Cardiac muscle cell (in vitro differentiated cells and primary cell): ENCODE measurements around the gene C12orf76. TPM values are rescaled to one million over a fixed set of nuclear protein-coding genes. Genes with fewer than 3 reads are reported as not detected.

Source experiments
- DNase-seq, 2 donors: peaks; one replicate each; pipeline versions ENCODE4 v3.0.0 to v3.0.0-alpha.2; 2010 to 2017; ENCODE audit warnings: low read depth in 1 of 2, low spot score in 1 of 2
- H3K27ac ChIP-seq: fragments of 200-600 bp; sonication (generic); 2 replicates; pipeline ENCODE4 v1.5.1; 2016
- H3K27me3 ChIP-seq: fragments of 200-600 bp; sonication (generic); 2 replicates; pipeline ENCODE4 v1.6.0; 2016; ENCODE audit warnings: control low read depth
- H3K36me3 ChIP-seq: fragments of 200-600 bp; sonication (generic); 2 replicates; pipeline ENCODE4 v1.5.1; 2016; ENCODE audit warnings: control low read depth
- H3K4me1 ChIP-seq: fragments of 200-600 bp; sonication (generic); 2 replicates; pipeline ENCODE4 v1.8.1; 2017; ENCODE audit warnings: low read depth, mild to moderate bottlenecking, mixed run types
- H3K4me3 ChIP-seq: fragments of 200-600 bp; sonication (generic); 2 replicates; pipeline ENCODE4 v1.5.1; 2016; ENCODE audit warnings: mild to moderate bottlenecking
- H3K9me3 ChIP-seq: fragments of 200-600 bp; sonication (generic); 2 replicates; pipeline ENCODE4 v1.5.1; 2017; ENCODE audit warnings: low read depth, mild to moderate bottlenecking, control low read depth
- CTCF ChIP-seq: IDR thresholded peaks from 2 replicates; pipeline ENCODE4 v1.5.1; 2012; ENCODE audit warnings: low read depth, mild to moderate bottlenecking, low read length
- polyA plus RNA-seq: library from polyadenylated mRNA; unstranded; fragments of >200 nt; fragmentation: Nextera tagmentation; extraction: Ambion mirVana; gene quantifications from 2 replicates; pipeline ENCODE4 v1.2.1, GENCODE V29; 2016
- total RNA-seq: library from RNA; depleted of rRNA; stranded (reverse); fragments of >200 nt; gene quantifications from 2 replicates; pipeline ENCODE4 v1.2.3, GENCODE V29; 2016

C12orf76 gene
- total and polyA plus RNA-seq, 2 experiments from 2014 or later = 19.8 to 25.0 TPM

- no peaks in the 10 kb centered on the region for H3K4me1 ChIP-seq
- no peaks in the 10 kb centered on the region for H3K27me3 ChIP-seq
- H3K36me3 ChIP-seq = no peaks in the 10 kb centered on the region
- TF ChIP-seq CTCF = no peak
- no peak overlapping the region for H3K4me3 ChIP-seq
- H3K27ac ChIP-seq = no peak overlapping the region
- no peaks in the 10 kb centered on the region for H3K9me3 ChIP-seq
- no peak for DNase-seq
Observed at GRCh38 chr12:110006115-110006514, 42.2 kb downstream of the C12orf76 start.

DNA sequence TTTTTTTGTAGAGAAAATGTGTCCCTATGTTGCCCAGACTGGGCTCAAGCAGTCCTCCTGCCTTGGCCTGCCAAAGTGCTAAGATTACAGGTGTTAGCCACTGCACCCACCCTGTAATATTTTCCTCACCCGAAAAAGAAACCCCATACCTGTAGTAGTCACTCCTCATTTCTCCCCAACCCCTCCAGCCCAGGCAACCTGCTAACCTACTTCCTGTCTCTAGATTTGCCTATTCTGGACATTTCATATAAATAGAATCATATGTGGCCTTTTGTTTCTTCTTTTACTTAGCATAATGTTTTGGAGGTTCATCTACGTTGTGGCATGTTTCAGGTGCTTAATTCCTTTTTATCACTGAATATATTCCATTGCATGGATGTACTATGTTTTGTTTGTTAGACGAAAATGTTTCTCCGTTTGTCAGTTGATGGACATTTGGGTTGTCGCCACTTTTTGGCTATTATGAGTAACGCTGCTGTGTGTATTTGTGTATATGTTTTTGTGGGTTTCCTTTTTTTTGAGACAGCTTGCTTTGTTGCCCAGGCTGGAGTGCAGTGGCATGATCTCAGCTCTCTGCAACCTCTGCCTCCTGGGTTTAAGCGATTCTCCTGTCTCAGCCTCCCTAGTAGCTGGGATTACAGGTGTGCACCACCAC is 42.9 kb downstream of the C12orf76 start:
- H3K4me1 ChIP-seq = no peaks in the 10 kb centered on the region
- H3K9me3 ChIP-seq = no peaks in the 10 kb centered on the region
- H3K27me3 ChIP-seq = no peaks in the 10 kb centered on the region
- no peak overlapping the region for H3K27ac ChIP-seq
- no peak for DNase-seq
- H3K36me3 ChIP-seq = no peaks in the 10 kb centered on the region
- no peak overlapping the region for H3K4me3 ChIP-seq
- TF ChIP-seq CTCF = no peak

GRCh38 chr12:110004598-110004997 is 43.7 kb downstream of the C12orf76 start:
- no peak overlapping the region for H3K4me3 ChIP-seq
- DNase-seq = no peak
- H3K36me3 ChIP-seq = no peaks in the 10 kb centered on the region
- no peak overlapping the region for H3K27ac ChIP-seq
- no peaks in the 10 kb centered on the region for H3K4me1 ChIP-seq
- TF ChIP-seq CTCF = no peak
- no peaks in the 10 kb centered on the region for H3K9me3 ChIP-seq
- H3K27me3 ChIP-seq = no peaks in the 10 kb centered on the region

DNA sequence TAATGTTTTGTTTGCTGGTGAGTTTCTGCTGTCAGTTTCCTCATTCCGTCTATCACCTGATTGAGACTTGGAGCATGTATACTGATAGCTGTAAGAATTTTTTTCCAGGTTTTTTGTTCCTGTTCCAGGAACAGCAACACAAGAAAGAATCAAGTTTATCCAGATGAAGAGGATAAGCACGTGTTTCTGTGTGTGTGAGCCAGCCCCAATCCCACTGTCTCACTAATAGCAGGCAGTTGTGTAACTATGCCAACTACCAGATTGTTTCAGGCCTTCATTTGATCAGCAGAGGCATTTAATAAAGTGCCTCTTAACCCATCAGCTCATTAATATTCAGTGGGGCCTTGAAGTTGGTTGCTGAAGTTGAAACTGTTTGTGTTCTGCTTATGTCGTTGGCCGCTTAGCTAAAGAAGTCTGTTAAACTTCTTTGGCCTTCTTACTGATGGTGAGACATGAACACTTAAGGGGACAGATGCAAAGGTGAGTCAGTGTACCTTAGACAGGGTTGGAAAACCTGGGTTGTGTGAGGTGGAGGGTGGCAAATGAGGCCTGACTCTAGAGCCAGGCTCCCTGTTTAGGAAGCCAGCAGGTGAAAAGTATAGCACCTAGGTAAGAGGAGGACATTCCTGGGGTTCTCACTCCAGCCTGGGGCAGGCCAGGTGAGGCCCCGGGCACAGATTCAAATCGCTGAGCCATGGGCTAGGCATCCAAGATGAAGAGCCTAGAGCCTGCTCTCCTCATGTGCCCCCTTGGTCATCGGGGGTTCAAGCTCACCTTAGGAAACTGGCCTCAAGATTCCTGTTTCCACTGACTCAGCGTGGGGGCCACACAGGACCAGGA is 45.4 kb downstream of the C12orf76 start:
- no peak overlapping the region for H3K27ac ChIP-seq
- H3K4me3 ChIP-seq = no peak overlapping the region
- H3K4me1 ChIP-seq = no peaks in the 10 kb centered on the region
- no peaks in the 10 kb centered on the region for H3K36me3 ChIP-seq
- TF ChIP-seq CTCF = no peak
- H3K27me3 ChIP-seq = no peaks in the 10 kb centered on the region
- no peak for DNase-seq
- H3K9me3 ChIP-seq = no peaks in the 10 kb centered on the region

DNA sequence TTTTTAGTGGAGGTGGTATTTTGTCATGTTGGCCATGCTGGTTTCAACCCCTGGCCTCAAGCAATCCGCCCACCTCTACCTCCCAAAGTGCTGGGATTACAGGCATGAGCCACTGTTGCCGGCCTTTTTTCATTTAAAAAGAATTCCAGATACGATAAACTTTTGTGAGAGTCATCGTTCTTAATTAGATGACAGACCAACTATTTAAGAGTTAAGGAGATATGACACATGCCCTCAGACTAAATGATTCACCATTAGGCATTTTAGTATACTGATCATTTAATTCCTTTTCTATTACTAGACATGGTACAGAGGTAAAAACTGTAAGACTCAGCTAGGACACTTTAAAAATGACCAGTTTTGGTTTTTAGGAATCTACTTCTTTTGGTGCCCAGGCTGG is 46.7 kb downstream of the C12orf76 start:
- DNase-seq = no peak
- Histone ChIP-seq H3K27ac (no peak overlapping the region), H3K27me3 (no peaks in the 10 kb centered on the region)

More for the DNA sequence above, 46.7 kb downstream of the C12orf76 start:
- H3K9me3 ChIP-seq = no peaks in the 10 kb centered on the region
- H3K36me3 ChIP-seq = no peaks in the 10 kb centered on the region
- no peaks in the 10 kb centered on the region for H3K4me1 ChIP-seq
- H3K4me3 ChIP-seq = no peak overlapping the region
- TF ChIP-seq CTCF = no peak
